ENCODE data around the gene MPRIP.

Gene MPRIP

DNA sequence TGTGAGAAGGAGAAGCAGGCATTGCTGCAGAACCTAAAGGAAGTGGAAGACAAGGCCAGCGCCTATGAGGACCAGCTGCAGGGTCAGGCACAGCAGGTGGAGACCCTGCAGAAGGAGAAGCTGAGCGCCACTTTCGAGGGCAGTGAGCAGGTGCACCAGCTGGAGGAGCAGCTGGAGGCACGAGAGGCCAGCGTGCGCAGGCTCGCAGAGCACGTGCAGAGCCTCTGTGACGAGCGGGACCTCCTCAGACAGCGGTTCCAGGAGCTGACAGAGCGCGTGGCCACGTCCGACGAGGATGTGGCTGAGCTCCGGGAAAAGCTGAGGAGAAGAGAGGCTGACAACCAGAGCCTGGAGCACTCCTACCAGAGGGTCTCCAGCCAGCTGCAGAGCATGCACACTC, 122.4 kb downstream of the MPRIP start:
- Mint-ChIP-seq H3K36me3 (peaks cover 15% of the 10 kb centered on the region), H3K27me3 (no peaks in the 10 kb centered on the region), H3K9me3 (no peaks in the 10 kb centered on the region), H3K4me3 (no peak overlapping the region), H3K4me1 (peaks cover 24% of the 10 kb centered on the region), H3K27ac (no peak overlapping the region)

DNA sequence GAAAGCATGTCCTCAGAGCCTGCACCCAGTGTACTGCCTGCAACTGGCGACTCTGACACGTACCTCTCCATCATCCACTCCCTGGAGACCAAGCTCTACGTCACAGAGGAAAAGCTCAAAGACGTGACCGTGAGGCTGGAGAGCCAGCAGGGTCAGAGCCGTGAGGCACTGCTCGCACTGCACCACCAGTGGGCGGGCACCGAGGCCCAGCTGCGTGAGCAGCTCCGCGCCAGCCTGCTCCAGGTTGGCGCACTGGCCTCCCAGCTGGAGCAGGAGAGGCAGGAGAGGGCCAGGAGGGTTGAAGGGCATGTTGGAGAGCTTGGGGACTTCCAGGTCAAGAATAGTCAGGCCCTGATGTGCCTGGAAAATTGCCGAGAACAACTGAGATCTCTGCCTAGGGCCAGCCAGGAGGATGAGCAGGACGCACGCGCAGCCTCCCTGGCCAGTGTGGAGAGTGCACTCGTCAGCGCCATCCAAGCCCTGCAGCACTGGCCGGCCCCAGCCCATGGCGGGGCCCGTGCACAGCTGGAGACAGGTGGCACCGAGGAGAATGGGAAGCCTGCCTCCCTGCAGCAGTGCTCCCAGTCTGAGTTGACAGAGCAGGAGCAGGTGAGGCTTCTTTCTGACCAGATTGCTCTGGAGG, 123.5 kb downstream of the MPRIP start:
- Mint-ChIP-seq H3K36me3 (peaks cover 15% of the 10 kb centered on the region), H3K4me3 (no peak overlapping the region), H3K9me3 (no peaks in the 10 kb centered on the region), H3K27ac (no peak overlapping the region), H3K4me1 (peaks cover 33% of the 10 kb centered on the region), H3K27me3 (no peaks in the 10 kb centered on the region)

DNA sequence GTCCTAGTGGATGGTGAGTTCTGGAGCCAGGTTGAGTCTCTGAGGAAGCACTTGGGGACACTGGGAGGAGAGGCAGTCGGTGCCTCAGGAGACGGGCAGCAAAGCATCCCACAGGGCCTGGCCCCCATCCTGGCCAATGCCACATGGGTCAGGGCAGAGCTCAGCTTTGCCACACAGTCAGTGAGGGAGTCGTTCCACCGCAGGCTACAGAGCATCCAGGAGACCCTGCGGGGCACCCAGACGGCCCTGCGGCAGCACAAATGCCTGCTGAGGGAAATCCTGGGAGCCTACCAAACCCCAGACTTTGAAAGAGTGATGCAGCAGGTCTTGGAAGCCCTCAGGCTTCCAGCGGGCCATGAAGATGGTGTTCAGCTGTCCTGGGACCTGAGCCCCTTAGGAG, 124.2 kb downstream of the MPRIP start:
- Mint-ChIP-seq H3K4me3 (no peak overlapping the region), H3K27ac (no peak overlapping the region), H3K36me3 (peaks cover 15% of the 10 kb centered on the region)

DNA sequence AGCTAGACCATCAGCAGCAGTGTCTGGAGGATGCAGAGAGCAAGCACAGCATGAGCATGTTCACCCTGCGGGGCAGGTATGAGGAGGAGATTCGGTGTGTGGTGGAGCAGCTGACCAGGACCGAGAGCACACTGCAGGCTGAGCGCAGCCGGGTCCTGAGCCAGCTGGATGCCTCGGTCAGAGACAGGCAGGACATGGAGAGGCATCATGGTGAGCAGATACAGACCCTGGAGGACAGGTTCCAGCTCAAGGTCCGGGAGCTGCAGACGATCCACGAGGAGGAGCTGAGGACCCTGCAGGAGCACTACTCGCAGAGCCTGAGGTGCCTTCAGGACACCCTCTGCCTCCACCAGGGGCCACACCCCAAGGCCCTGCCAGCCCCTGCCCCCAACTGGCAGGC, 125.1 kb downstream of the MPRIP start:
- Mint-ChIP-seq H3K9me3 (no peaks in the 10 kb centered on the region), H3K27me3 (no peaks in the 10 kb centered on the region), H3K27ac (no peak overlapping the region), H3K4me1 (peaks cover 46% of the 10 kb centered on the region), H3K36me3 (peaks cover 14% of the 10 kb centered on the region), H3K4me3 (no peak overlapping the region)

More for the DNA sequence above, 124.2 kb downstream of the MPRIP start:
- H3K4me1 Mint-ChIP-seq, result peaks cover 40% of the 10 kb centered on the region
- no peaks in the 10 kb centered on the region for H3K9me3 Mint-ChIP-seq
- no peaks in the 10 kb centered on the region for H3K27me3 Mint-ChIP-seq

DNA sequence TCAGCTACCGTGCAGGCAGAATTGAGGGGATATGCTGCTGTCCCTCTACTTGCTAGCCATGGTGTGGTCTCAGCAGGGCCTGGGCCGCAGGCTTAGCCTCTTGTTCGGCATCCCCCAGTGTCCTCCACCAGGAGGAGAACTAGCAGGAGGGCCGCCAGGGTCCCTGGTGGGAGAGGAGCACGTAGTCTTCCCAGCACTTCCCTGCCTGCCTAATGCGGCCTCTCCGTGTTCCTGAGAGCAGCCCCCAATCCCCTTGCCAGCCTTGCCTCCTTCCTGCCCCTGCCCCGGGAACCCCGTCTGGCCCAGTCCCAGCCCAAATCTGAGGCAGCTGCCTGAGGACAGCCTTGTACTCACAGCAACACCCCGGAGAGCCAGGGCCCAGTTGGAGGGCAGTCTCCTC, 125.7 kb downstream of the MPRIP start:
- no peaks in the 10 kb centered on the region for H3K27me3 Mint-ChIP-seq
- peaks cover 49% of the 10 kb centered on the region for H3K4me1 Mint-ChIP-seq
- H3K27ac Mint-ChIP-seq, result no peak overlapping the region
- H3K36me3 Mint-ChIP-seq, result peaks cover 13% of the 10 kb centered on the region
- no peaks in the 10 kb centered on the region for H3K9me3 Mint-ChIP-seq
- no peak overlapping the region for H3K4me3 Mint-ChIP-seq

DNA sequence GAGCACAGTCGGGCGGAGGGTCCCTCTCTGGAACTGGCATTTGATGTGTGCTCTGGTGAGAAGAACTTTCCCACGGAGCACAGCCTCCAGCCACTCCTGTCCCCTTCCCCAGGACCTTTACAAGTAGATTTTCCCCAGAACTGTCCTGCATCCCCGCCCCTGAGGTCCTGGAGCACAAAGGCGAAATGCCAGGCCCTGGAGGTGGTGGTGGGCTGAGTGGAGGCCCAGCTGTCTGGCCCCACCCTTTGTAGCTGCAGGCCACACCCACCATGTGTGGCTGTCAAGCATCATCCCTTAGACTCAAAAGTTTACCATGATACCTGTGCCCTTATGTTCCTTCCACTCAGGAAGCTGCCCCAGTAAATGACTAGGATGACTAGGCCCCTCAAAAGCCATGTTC, 126.1 kb downstream of the MPRIP start:
- peaks cover 13% of the 10 kb centered on the region for H3K36me3 Mint-ChIP-seq
- H3K9me3 Mint-ChIP-seq, result no peaks in the 10 kb centered on the region
- peaks cover 51% of the 10 kb centered on the region for H3K4me1 Mint-ChIP-seq
- no peaks in the 10 kb centered on the region for H3K27me3 Mint-ChIP-seq
- no peak overlapping the region for H3K4me3 Mint-ChIP-seq
- H3K27ac Mint-ChIP-seq, result no peak overlapping the region

DNA sequence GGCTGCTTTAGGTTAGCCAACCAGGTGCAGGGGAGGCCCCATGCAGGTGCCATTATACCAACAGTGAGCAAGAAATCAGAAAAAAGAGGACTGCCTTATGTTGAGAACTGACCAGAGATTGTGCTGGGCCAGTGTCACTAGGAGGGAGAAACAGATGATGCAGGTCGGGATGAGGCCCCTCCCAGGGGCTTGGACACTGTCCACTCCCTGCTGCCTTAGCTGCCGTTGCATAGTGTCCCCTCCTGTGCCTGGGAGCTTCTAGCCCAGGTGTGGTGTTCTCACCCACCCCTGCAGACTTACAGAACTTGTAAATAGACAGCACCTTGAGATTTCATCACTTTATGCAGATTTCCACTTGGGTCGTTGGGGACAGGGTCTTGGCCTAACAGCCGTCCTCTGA, 127.1 kb downstream of the MPRIP start:
- Mint-ChIP-seq H3K27ac (no peak overlapping the region), H3K9me3 (no peaks in the 10 kb centered on the region), H3K36me3 (peaks cover 11% of the 10 kb centered on the region), H3K27me3 (no peaks in the 10 kb centered on the region), H3K4me1 (peaks cover 56% of the 10 kb centered on the region), H3K4me3 (no peak overlapping the region)

DNA sequence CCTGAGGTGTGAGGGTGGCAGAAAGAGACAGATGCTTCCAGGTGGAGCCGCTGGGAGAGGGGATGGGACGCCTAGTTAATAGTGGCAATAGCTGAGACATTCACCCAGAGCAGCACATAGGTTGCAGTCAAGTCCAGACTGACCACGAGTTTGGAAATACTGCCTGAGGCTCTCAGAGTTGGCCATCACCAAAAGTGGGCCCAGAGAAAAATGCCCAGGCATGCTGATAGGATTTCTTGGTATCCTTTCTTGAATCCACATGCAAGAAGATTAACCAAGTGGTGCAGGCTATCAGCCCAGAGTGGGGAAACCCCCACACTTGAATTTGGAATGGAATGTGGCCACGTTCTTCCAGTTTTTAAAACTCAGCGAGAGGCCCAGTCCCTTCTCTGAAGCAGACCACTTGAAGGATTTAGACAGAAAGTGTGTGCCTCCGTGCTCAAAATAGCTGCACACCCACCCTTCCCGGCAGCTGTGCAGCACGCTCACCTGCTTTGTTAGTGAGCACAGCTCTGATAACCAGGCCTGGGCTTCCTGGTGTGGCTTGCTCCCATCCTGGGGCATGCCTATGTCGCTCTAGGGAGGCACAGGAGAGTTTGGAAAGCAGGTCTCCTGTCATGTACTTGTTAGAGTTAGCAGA, 128.2 kb downstream of the MPRIP start:
- Mint-ChIP-seq H3K4me1 (peaks cover 66% of the 10 kb centered on the region), H3K9me3 (no peaks in the 10 kb centered on the region), H3K27ac (peak overlapping the region; percentile 30), H3K4me3 (no peak overlapping the region), H3K27me3 (no peaks in the 10 kb centered on the region), H3K36me3 (peaks cover 6% of the 10 kb centered on the region)

DNA sequence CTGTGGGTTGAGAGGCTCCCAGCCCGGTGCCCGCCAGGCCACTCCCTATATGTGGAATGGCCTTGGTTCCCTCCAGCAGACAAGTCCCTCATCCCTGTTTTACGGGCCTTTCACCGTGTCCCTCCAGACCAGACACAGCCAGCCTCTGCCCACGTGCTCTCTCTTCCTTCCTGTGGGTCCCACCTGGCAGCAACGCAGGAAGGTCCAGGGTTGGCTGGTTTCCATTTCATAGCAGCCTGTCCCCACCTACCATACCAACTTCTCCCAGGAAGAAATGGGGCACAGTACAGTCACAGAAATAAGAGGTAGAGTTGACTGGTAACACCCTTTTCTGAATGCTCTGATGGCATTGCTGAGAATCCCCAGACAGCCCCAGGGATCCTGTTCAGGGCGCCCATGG, 128.9 kb downstream of the MPRIP start:
- peaks cover 73% of the 10 kb centered on the region for H3K4me1 Mint-ChIP-seq
- peaks cover 5% of the 10 kb centered on the region for H3K36me3 Mint-ChIP-seq
- no peaks in the 10 kb centered on the region for H3K9me3 Mint-ChIP-seq
- no peak overlapping the region for H3K4me3 Mint-ChIP-seq
- H3K27me3 Mint-ChIP-seq, result no peaks in the 10 kb centered on the region
- H3K27ac Mint-ChIP-seq, result peak overlapping the region; percentile 73

DNA sequence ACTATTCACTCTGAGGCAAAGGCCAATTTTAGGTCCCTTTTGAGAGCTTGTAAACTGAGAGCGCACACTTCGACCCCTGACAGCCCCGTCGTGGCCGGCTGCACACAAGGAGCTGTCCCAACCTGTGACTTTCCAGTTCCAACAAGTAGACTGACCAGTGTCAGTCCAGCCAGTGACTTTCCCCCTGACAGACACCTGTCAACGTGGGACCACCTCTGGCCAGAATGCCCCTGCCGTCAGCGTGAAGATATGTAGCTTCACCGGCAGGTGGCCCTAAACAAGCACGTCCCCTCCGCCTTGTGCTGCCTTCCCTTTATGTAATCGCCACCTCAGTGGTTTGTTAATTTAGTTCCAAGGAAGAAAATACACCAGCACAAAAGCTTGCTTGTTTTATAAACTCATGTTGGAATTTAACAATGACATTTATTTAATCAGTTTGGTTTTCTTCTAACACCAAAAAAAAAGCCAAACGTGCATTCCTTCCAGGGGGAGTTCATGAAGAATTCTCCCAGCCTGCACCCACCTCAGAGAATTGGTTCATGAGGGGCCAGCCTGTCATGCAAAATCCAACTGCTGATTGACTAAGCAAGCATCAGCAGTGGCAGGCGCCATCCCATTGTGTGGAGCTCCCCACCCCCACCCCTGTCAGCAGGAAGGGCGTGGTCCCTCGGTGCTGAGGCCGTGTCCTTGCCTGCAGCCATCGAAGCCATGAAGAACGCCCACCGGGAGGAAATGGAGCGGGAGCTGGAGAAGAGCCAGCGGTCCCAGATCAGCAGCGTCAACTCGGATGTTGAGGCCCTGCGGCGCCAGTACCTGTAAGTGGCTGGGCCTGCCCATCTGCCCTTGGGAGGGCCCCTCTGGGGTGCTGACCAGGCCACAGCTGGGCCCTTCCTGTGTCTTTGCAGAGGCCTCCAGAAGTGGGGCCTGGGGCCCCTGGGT, 130.0 kb downstream of the MPRIP start:
- Mint-ChIP-seq H3K27me3 (no peaks in the 10 kb centered on the region), H3K4me1 (peaks cover 79% of the 10 kb centered on the region), H3K4me3 (no peak overlapping the region), H3K36me3 (peaks cover under 1% of the 10 kb centered on the region), H3K27ac (peak overlapping the region; percentile 77), H3K9me3 (no peaks in the 10 kb centered on the region)

DNA sequence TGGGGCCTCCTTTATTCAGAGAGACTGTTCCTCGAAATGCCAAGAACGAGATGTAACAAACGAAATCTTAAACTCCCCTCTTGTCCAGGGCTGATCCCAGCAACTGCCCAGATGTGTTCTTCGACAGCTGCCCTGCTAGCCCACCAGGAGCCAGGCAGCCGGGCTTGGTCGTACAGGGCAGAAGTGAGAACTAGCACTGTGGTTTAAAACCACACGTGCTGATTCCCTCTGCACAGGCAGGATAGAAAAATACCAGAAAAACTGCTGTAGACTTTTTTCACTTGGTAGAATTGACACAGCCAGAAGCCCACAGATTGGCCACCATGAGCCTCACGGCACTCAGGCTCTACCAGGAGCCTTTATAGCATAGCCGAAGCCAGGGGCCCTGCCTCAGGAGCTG, 130.7 kb downstream of the MPRIP start:
- Mint-ChIP-seq H3K9me3 (no peaks in the 10 kb centered on the region), H3K27ac (peak overlapping the region; percentile 46), H3K27me3 (no peaks in the 10 kb centered on the region), H3K4me1 (peaks cover 86% of the 10 kb centered on the region), H3K4me3 (no peak overlapping the region), H3K36me3 (peaks cover under 1% of the 10 kb centered on the region)

DNA sequence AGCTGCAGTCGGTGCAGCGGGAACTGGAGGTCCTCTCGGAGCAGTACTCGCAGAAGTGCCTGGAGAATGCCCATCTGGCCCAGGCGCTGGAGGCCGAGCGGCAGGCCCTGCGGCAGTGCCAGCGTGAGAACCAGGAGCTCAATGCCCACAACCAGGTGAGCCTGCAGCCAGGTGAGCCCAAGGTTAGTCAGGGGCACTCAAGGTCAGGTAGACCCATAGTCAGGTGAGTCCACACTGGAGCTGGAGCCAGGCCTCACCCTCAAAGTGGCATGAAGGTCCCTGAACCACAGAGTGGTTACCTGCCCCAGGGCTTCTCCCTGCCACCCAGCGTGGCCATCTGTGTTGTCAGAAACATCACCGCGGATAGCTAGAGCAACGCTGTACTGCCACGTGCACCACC, 131.7 kb downstream of the MPRIP start:
- Mint-ChIP-seq H3K27me3 (no peaks in the 10 kb centered on the region), H3K36me3 (peaks cover 5% of the 10 kb centered on the region), H3K4me3 (no peak overlapping the region), H3K9me3 (no peaks in the 10 kb centered on the region), H3K27ac (peak overlapping the region; percentile 84), H3K4me1 (peaks cover 84% of the 10 kb centered on the region)

DNA sequence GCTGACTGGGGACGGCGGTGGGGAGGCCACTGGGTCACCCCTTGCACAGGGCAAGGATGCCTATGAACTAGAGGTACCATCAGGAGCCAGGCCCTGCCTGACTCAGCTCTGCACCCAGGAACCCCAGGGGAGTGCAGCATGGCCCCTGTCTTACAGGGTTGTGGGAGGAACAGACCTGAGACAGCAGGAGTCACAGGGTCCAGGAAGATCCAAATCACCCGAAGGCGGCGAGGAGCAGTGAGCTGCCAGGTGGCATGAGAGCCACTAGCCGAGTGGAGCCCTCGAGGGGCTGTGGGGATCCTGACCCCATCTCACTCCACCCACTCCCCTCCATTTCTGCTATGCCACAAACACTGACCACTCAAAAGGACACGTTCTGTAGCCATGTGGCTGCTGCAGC, 133.1 kb downstream of the MPRIP start:
- H3K4me3 Mint-ChIP-seq, result no peak overlapping the region
- peaks cover 85% of the 10 kb centered on the region for H3K4me1 Mint-ChIP-seq
- peaks cover 5% of the 10 kb centered on the region for H3K36me3 Mint-ChIP-seq
- no peaks in the 10 kb centered on the region for H3K27me3 Mint-ChIP-seq
- H3K9me3 Mint-ChIP-seq, result no peaks in the 10 kb centered on the region
- H3K27ac Mint-ChIP-seq, result no peak overlapping the region

DNA sequence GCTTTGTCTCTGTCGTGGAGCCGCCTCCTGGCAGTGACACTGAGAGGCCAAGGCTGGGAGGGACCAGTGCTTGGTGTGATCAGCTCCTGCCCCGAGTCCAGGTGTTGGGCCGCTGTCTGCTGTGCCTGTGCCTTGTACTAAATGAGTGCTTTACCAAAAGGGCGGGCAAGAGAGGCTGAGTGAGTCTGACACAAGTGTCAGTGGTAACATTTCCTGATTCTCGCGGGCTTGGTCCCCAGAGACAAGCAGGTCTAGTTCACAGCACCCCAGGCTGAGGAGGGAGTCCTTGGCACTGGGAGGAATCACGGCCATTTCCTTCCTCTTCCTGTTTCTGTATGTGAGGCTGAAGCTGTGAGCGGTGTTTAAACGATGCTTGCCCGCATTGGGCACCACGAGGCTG, 133.7 kb downstream of the MPRIP start:
- Mint-ChIP-seq H3K27me3 (no peaks in the 10 kb centered on the region), H3K4me3 (peak overlapping the region; percentile 59), H3K36me3 (peaks cover 10% of the 10 kb centered on the region), H3K4me1 (peaks cover 87% of the 10 kb centered on the region), H3K27ac (peak overlapping the region; percentile 71), H3K9me3 (no peaks in the 10 kb centered on the region)

DNA sequence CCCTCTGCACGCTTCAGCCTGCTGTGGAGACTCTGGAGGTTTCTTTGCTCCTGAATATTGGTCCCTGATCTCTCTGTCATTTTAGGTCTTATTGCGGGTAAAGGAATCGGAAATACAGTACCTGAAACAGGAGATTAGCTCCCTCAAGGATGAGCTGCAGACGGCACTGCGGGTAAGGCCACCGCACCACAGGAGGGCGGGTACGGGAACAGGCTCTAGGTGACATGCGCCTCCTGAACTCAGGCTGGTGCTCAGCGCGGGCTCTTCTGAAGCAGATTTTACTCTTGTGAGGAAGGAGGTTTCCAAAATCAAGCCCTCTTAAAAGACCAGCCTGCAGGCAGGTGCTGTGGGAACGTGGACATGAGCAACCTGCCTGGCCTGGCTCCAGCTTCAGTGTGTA, 134.1 kb downstream of the MPRIP start:
- H3K36me3 Mint-ChIP-seq, result peaks cover 10% of the 10 kb centered on the region
- peaks cover 87% of the 10 kb centered on the region for H3K4me1 Mint-ChIP-seq
- H3K4me3 Mint-ChIP-seq, result peak overlapping the region; percentile 59
- H3K27me3 Mint-ChIP-seq, result no peaks in the 10 kb centered on the region
- no peaks in the 10 kb centered on the region for H3K9me3 Mint-ChIP-seq
- peak overlapping the region; percentile 71 for H3K27ac Mint-ChIP-seq

DNA sequence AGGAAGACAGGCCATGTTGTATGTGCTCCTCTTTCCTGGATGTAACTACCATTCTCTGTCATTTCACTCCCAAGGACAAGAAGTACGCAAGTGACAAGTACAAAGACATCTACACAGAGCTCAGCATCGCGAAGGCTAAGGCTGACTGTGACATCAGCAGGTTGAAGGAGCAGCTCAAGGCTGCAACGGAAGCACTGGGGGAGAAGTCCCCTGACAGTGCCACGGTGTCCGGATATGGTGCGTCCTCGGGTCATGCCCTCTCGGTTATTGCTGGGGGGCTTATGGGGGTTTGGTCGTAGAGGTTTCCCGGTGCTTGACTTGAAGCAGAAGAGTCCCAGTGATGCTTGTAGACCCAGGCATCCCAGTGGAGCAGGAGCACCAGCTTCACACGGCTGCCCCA, 134.9 kb downstream of the MPRIP start:
- Mint-ChIP-seq H3K27me3 (no peaks in the 10 kb centered on the region), H3K36me3 (peaks cover 10% of the 10 kb centered on the region), H3K4me3 (peak overlapping the region; percentile 48), H3K4me1 (peaks cover 88% of the 10 kb centered on the region), H3K27ac (peak overlapping the region; percentile 80), H3K9me3 (no peaks in the 10 kb centered on the region)

Data from activated naive CD4-positive, alpha-beta T cell treated with anti-CD3 and anti-CD28 coated beads, Interleukin-2, amount 50 U/mL, for 24 hours (primary cell).